Liver (tissue), 9 donors: ENCODE data around the gene CMTM7. TPM values are rescaled to one million over a fixed set of nuclear protein-coding genes. Genes with fewer than 3 reads are reported as not detected.

Experiments
- DNase-seq: peaks from one replicate; pipeline ENCODE4 v3.0.0-alpha.2; 2017; ENCODE audit warnings: low spot score
- H3K27ac ChIP-seq, 2 donors: one replicate each; pipeline ENCODE4 v1.7.0; 2013; ENCODE audit warnings: inconsistent platforms in 2 of 2, low read length in 2 of 2, control low read depth in 1 of 2, low read depth in 1 of 2, mild to moderate bottlenecking in 1 of 2
- H3K27me3 ChIP-seq, 4 donors: one replicate each; pipeline versions ENCODE4 v1.6.1 to v1.7.0; 2013; ENCODE audit warnings: low read length in 3 of 4, inconsistent platforms in 1 of 4, mild to moderate bottlenecking in 1 of 4, moderate library complexity in 1 of 4; ENCODE audit not compliant: control insufficient read depth in 4 of 4, insufficient read depth in 4 of 4
- H3K36me3 ChIP-seq, 4 donors: one replicate each; pipeline versions ENCODE4 v1.6.1 to v1.7.0; 2013; ENCODE audit warnings: low read length in 3 of 4, mild to moderate bottlenecking in 3 of 4, low read depth in 1 of 4, moderate library complexity in 1 of 4; ENCODE audit not compliant: control insufficient read depth in 4 of 4, insufficient read depth in 3 of 4
- H3K4me1 ChIP-seq, 4 donors: one replicate each; pipeline versions ENCODE4 v1.6.1 to v1.7.0; 2013; ENCODE audit warnings: low read length in 3 of 4, mild to moderate bottlenecking in 3 of 4, moderate library complexity in 1 of 4; ENCODE audit not compliant: control insufficient read depth in 4 of 4, insufficient read depth in 4 of 4
- H3K4me3 ChIP-seq, 3 donors: one replicate each; pipeline versions ENCODE4 v1.6.1 to v1.7.0; 2013; ENCODE audit warnings: low read length in 3 of 3, control low read depth in 1 of 3, low read depth in 1 of 3, mild to moderate bottlenecking in 1 of 3
- H3K9ac ChIP-seq, 2 donors: one replicate each; pipeline ENCODE4 v1.7.0; 2013; ENCODE audit warnings: low read length in 2 of 2, mild to moderate bottlenecking in 2 of 2, moderate library complexity in 2 of 2, control low read depth in 1 of 2, low read depth in 1 of 2
- H3K9me3 ChIP-seq, 4 donors: one replicate each; pipeline versions ENCODE4 v1.6.1 to v1.7.0; 2013; ENCODE audit warnings: low read length in 3 of 4; ENCODE audit not compliant: control insufficient read depth in 4 of 4
- CTCF ChIP-seq: fragments of 150-350 bp; IDR thresholded peaks from 2 replicates; pipeline ENCODE4 v1.5.1; 2017; ENCODE audit warnings: improper control_type of control experiment, low read depth, low read length; ENCODE audit not compliant: missing input control
- EGR1 ChIP-seq, 2 donors: IDR thresholded peaks; 2 replicates each; pipeline ENCODE4 v1.6.1; 2016 to 2018; ENCODE audit warnings: antibody characterized with exemption in 2 of 2, low read depth in 2 of 2
- FOXA1 ChIP-seq: IDR thresholded peaks from 2 replicates; pipeline ENCODE4 v1.6.1; 2016; ENCODE audit warnings: antibody characterized with exemption
- FOXA2 ChIP-seq: IDR thresholded peaks from 2 replicates; pipeline ENCODE4 v1.6.1; 2016; ENCODE audit warnings: antibody characterized with exemption
- GABPA ChIP-seq, 2 donors: IDR thresholded peaks in 1 of 2; conservative IDR thresholded peaks in 1 of 2; 2 replicates each; pipeline ENCODE4 v1.6.1; 2016; ENCODE audit warnings: antibody characterized with exemption in 2 of 2, mild to moderate bottlenecking in 1 of 2, moderate library complexity in 1 of 2
- HNF4A ChIP-seq, 2 donors: conservative IDR thresholded peaks; 2 replicates each; pipeline ENCODE4 v1.6.1; 2016; ENCODE audit warnings: antibody characterized with exemption in 2 of 2, mild to moderate bottlenecking in 2 of 2
- HNF4G ChIP-seq: IDR thresholded peaks from 2 replicates; pipeline ENCODE4 v1.6.1; 2016; ENCODE audit warnings: antibody characterized with exemption
- JUND ChIP-seq, 2 donors: IDR thresholded peaks; 2 replicates each; pipeline ENCODE4 v1.6.1; 2016; ENCODE audit warnings: antibody characterized with exemption in 2 of 2
- MAX ChIP-seq: IDR thresholded peaks from 2 replicates; pipeline ENCODE4 v1.6.1; 2016; ENCODE audit warnings: antibody characterized with exemption
- NR2F2 ChIP-seq: IDR thresholded peaks from 2 replicates; pipeline ENCODE4 v1.6.1; 2016; ENCODE audit warnings: antibody characterized with exemption
- RAD21 ChIP-seq, 2 donors: IDR thresholded peaks; 2 replicates each; pipeline ENCODE4 v1.6.1; 2016; ENCODE audit warnings: antibody characterized with exemption in 2 of 2, mild to moderate bottlenecking in 2 of 2
- REST ChIP-seq: IDR thresholded peaks from 2 replicates; pipeline ENCODE4 v1.6.1; 2016; ENCODE audit warnings: antibody characterized with exemption, mild to moderate bottlenecking
- RXRA ChIP-seq, 2 donors: IDR thresholded peaks; 2 replicates each; pipeline ENCODE4 v1.6.1; 2017 to 2018; ENCODE audit warnings: antibody characterized with exemption in 2 of 2, mild to moderate bottlenecking in 1 of 2
- SP1 ChIP-seq: IDR thresholded peaks from 2 replicates; pipeline ENCODE4 v1.6.1; 2018; ENCODE audit warnings: antibody characterized with exemption, mild to moderate bottlenecking
- TAF1 ChIP-seq: conservative IDR thresholded peaks from 2 replicates; pipeline ENCODE4 v1.6.1; 2016; ENCODE audit warnings: antibody characterized with exemption, mild to moderate bottlenecking
- YY1 ChIP-seq: IDR thresholded peaks from 2 replicates; pipeline ENCODE4 v1.6.1; 2016; ENCODE audit warnings: antibody characterized with exemption, mild to moderate bottlenecking
- WGBS: extraction: QIAGEN DNeasy Blood & Tissue Kit; methylation state at CpG from one replicate; pipeline ENCODE4 v1.1.7; 2013; 5-methylcytosine and 5-hydroxymethylcytosine counted together
- polyA plus RNA-seq, 2 donors: library from polyadenylated mRNA; stranded (reverse) in 1 of 2; unstranded in 1 of 2; fragments of 200-250 nt in 1 of 2; fragments of >200 nt in 1 of 2; fragmentation: Nextera tagmentation in 1 of 2; extraction: Ambion mirVana in 1 of 2; gene quantifications; one replicate each; pipeline versions ENCODE4 v1.2.1 to v1.2.3, GENCODE V29; 2013 to 2015
- total RNA-seq, 2 donors: library from RNA; depleted of rRNA; stranded (reverse); fragments of >200 nt; gene quantifications; one replicate each; pipeline ENCODE4 v1.2.3, GENCODE V29; 2014
- TF ChIP-seq, protein P1 (sequence below): IDR thresholded peaks from 2 replicates; pipeline ENCODE4 v1.6.1; 2016; ENCODE audit warnings: antibody characterized with exemption
- donor health status: healthy.
- donor health status: healthy.
- donor health status: healthy.
- donor health status: healthy.
- donor health status: healthy.

The CMTM7 gene, protein sequence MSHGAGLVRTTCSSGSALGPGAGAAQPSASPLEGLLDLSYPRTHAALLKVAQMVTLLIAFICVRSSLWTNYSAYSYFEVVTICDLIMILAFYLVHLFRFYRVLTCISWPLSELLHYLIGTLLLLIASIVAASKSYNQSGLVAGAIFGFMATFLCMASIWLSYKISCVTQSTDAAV
- 1 to 10 TPM; 3.6 to 4.3 TPM for total RNA-seq
- polyA plus RNA-seq: 10 to 100 TPM in 1 of 2 donors, 1 to 10 TPM in 1; 4.0 to 20.3 TPM

DNA sequence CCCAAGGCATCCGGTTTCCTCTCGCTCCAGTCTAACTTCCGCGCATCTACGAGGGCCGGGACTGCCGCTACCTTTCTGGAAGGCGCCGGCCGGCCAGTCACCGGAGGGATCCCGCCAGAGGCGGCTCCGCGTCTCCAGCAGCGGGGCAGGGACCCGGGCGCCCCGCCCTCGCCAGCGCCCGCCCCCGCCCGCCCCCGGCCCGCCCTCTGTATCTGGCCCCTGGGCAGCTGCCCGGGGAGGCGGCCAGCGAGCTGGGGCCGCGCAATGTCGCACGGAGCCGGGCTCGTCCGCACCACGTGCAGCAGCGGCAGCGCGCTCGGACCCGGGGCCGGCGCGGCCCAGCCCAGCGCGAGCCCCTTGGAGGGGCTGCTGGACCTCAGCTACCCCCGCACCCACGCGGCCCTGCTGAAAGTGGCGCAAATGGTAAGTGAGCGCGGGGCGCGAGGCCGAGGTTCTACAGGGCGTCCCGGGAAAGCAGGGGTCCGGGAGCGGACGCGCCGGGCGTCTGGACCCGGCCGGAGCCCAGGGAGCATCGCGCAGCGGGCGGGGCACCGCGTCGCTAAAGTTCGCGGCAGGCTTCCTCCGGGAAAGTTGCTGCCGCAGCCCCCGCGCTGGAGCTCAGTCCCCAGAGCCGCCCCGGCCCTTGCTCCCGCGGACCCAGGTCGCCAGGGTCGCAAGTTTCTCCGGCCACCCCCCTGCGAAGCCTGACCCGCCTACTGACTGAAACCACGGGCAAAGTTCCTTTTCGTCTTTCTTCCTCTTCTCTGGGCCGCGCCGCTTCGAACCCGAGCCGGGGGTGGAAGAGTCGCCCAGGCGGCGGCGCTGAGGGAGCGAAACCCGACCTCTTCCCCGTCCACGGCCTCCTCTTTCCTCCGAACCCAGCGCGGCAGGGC is at the start of gene CMTM7:
Gene CMTM7 (plus strand): TSS at position 211 of the 893 bp plus-strand sequence. CDS start 54 bp downstream, at position 265.
- Histone ChIP-seq H3K9me3 (no peaks in the 10 kb centered on the region), H3K9ac (peak within 1 kb of the TSS; percentile 60 to 72), H3K27me3 (no peaks in the 10 kb centered on the region), H3K4me3 (peak within 1 kb of the TSS; percentile 65 to 80 (median 79)), H3K36me3 (no peaks in the 10 kb centered on the region), H3K27ac (peak within 1 kb of the TSS; percentile 80 to 89), H3K4me1 (peaks cover 0 to 9% (median 2%) of the 10 kb centered on the region in 4 donors)
- TF ChIP-seq SP1 (no peak), NR2F2 (peak; percentile 51)
- 1% methylated on average over 107 of the region's 107 CpGs for WGBS
- DNase-seq: peak; percentile 67

DNA sequence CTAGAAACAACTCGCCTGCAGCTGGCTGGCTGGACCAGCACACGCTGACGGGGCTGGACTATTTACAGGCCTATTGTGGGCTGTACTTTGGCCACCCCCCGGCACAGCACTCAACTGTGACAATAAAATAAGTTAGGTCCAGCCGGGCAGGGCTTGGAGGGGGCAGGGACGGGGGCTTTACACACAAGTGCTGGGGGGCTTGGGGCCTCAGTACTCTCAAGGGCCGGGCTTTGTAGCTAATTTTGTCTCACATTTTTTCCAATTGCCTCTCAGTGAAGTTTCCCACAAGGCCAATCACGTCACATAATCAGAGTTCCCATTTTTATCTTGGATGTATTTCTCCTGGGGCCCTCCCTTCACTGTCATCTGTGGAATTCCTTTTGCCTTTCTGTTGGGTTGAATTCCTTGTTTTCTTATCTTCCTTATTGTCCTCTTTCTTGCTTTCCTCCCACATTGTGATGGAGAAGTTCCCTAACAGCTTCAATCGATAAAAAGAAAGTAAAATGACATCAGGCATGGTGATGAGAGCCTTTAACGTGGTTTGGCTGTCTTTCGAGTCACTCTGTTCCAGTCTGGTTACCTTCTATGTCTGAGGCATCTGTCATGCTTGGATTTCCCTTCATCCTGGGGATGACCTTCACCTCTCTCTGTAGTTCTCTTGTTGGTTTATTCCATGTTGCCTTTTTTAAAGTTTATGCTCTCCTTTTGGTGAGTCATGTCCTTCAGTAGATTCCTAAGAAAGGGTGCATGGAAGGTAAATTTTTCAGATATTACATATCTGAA is 44.1 kb upstream of the CMTM7 start:
- Histone ChIP-seq H3K9me3 (no peaks in the 10 kb centered on the region), H3K27ac (no peak overlapping the region), H3K4me3 (no peak overlapping the region), H3K4me1 (peaks cover 0 to 11% (median 3%) of the 10 kb centered on the region in 4 donors), H3K36me3 (no peaks in the 10 kb centered on the region), H3K9ac (no peak overlapping the region), H3K27me3 (no peaks in the 10 kb centered on the region)
- DNase-seq: no peak
- TF ChIP-seq SP1 (no peak), HNF4A (conservative IDR thresholded peaks at IDR 0.05) (peak in 1 of 2 donors; percentile 3), TAF1 (no peak)
- 70% methylated on average over 11 of the region's 11 CpGs for WGBS

DNA sequence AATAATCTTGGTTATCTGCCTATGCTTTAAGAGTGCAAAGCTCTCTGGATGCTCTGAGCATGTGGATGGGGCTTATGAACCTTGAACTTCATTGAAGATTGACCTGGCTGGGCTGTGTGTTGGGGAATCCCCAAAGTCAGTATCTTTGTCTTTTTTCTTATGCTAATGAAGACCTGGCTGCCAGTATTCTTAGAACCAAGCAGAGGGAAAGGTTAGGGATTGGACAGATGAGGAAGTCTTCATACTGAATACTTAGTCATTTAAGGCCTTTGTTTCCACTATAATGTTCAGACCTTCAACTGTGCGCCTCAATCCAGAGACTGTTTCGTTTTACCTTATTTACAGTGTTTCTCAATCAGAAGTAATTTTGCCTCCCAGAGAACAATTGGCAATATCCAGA is 42.5 kb upstream of the CMTM7 start:
- WGBS: 35% methylated on average over 2 of the region's 2 CpGs
- H3K27ac ChIP-seq: no peak overlapping the region
- H3K4me1 ChIP-seq: peaks cover 0 to 11% (median 3%) of the 10 kb centered on the region in 4 donors
- no peak overlapping the region for H3K9ac ChIP-seq
- no peaks in the 10 kb centered on the region for H3K9me3 ChIP-seq
- H3K36me3 ChIP-seq: no peaks in the 10 kb centered on the region
- DNase-seq: no peak
- H3K27me3 ChIP-seq: no peaks in the 10 kb centered on the region
- H3K4me3 ChIP-seq: no peak overlapping the region
- TF ChIP-seq HNF4A (conservative IDR thresholded peaks at IDR 0.05): peak; percentile 45 to 53
- no peak for TF ChIP-seq YY1
- TF ChIP-seq HNF4G: no peak
- TF ChIP-seq RXRA (IDR thresholded peaks at IDR 0.05): peak; percentile 33 to 34
- no peak for TF ChIP-seq EGR1 (IDR thresholded peaks at IDR 0.05; ENCODE audit: low read depth in 2 of 2)
- TF ChIP-seq SP1: no peak
- TF ChIP-seq JUND (IDR thresholded peaks at IDR 0.05): peak in 1 of 2 donors; percentile 11
- TF ChIP-seq FOXA1: no peak
- no peak for TF ChIP-seq CTCF
- no peak for TF ChIP-seq REST
- TF ChIP-seq NR2F2: no peak
- TF ChIP-seq, protein P1, sequence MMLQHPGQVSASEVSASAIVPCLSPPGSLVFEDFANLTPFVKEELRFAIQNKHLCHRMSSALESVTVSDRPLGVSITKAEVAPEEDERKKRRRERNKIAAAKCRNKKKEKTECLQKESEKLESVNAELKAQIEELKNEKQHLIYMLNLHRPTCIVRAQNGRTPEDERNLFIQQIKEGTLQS: no peak
- TF ChIP-seq GABPA (IDR thresholded peaks at IDR 0.05 in 1 of 2, conservative IDR thresholded peaks at IDR 0.05 in 1 of 2): no peak
- no peak for TF ChIP-seq TAF1
- no peak for TF ChIP-seq RAD21 (IDR thresholded peaks at IDR 0.05)
- TF ChIP-seq FOXA2: peak; percentile 36
- peak; percentile 22 for TF ChIP-seq MAX
